Common myeloid progenitor, CD34-positive (primary cell): Measurements from ENCODE around the gene ELK4.
A peak's percentile ranks its signal among the peaks of the same experiment; 100 is the strongest.

Source experiments
- CTCF ChIA-PET: fragments of 350-600 bp; sonication (Branson Sonifier 250); formaldehyde crosslinking; loops from one replicate; lab custom pipeline; 2021; ENCODE audit warnings: antibody characterized with exemption; lab: Charles Lee
- POLR2A ChIA-PET: fragments of 350-600 bp; sonication (Branson Sonifier 250); formaldehyde crosslinking; loops from one replicate; lab custom pipeline; 2021; ENCODE audit warnings: antibody characterized with exemption; lab: Charles Lee
- DNase-seq, 3 donors: peaks; one replicate each; pipeline versions ENCODE4 v3.0.0 to v3.0.0-alpha.2; 2013
- H3K27ac ChIP-seq, 2 experiments: 1 replicate in 1 of 2; 2 replicates in 1 of 2; pipeline ENCODE4 v1.7.0; 2013; ENCODE audit warnings: inconsistent platforms in 2 of 2, low read length in 2 of 2, mild to moderate bottlenecking in 2 of 2, low read depth in 1 of 2, moderate library complexity in 1 of 2; ENCODE audit not compliant: severe bottlenecking in 2 of 2, insufficient read depth in 1 of 2, poor library complexity in 1 of 2
- H3K27me3 ChIP-seq, 5 experiments: replicated peaks in 2 of 5; 1 replicate in 3 of 5; 2 replicates in 2 of 5; pipeline versions ENCODE4 v1.6.1 to v1.7.0; 2013; ENCODE audit warnings: low read length in 4 of 5, mild to moderate bottlenecking in 2 of 5, moderate library complexity in 2 of 5, inconsistent platforms in 1 of 5; ENCODE audit not compliant: insufficient read depth in 5 of 5, control insufficient read depth in 4 of 5
- H3K36me3 ChIP-seq, 4 experiments: 1 replicate in 2 of 4; 2 replicates in 2 of 4; pipeline versions ENCODE4 v1.6.1 to v1.7.0; 2013; ENCODE audit warnings: low read length in 3 of 4, control low read depth in 1 of 4, mild to moderate bottlenecking in 1 of 4; ENCODE audit not compliant: control insufficient read depth in 4 of 4, insufficient read depth in 4 of 4
- H3K4me1 ChIP-seq, 4 experiments: 1 replicate in 3 of 4; 2 replicates in 1 of 4; pipeline versions ENCODE4 v1.6.1 to v1.7.1; 2013; ENCODE audit warnings: low read length in 3 of 4, mild to moderate bottlenecking in 3 of 4, control low read depth in 1 of 4, inconsistent platforms in 1 of 4, moderate library complexity in 1 of 4; ENCODE audit not compliant: control insufficient read depth in 4 of 4, insufficient read depth in 4 of 4; ENCODE audit errors: control extremely low read depth in 1 of 4
- H3K4me3 ChIP-seq, 7 experiments: 1 replicate in 4 of 7; 2 replicates in 3 of 7; pipeline versions ENCODE4 v1.5.1 to v1.7.0; 2013; ENCODE audit warnings: mild to moderate bottlenecking in 7 of 7, low read length in 6 of 7, moderate library complexity in 6 of 7, inconsistent platforms in 2 of 7, low read depth in 2 of 7, control low read depth in 1 of 7; ENCODE audit not compliant: insufficient read depth in 4 of 7, control insufficient read depth in 1 of 7; ENCODE audit errors: extremely low read depth in 1 of 7
- H3K9me3 ChIP-seq, 5 experiments: 1 replicate in 4 of 5; 2 replicates in 1 of 5; pipeline versions ENCODE4 v1.6.1 to v1.7.1; 2013; ENCODE audit warnings: low read length in 4 of 5, mild to moderate bottlenecking in 2 of 5, inconsistent platforms in 1 of 5, low read depth in 1 of 5, moderate library complexity in 1 of 5; ENCODE audit not compliant: control insufficient read depth in 4 of 5, insufficient read depth in 2 of 5; ENCODE audit errors: control extremely low read depth in 1 of 5
- WGBS: methylation state at CpG from one replicate; pipeline ENCODE4 v1.1.5; 2013; ENCODE audit not compliant: insufficient coverage; 5-methylcytosine and 5-hydroxymethylcytosine counted together

The ELK4 gene

DNA sequence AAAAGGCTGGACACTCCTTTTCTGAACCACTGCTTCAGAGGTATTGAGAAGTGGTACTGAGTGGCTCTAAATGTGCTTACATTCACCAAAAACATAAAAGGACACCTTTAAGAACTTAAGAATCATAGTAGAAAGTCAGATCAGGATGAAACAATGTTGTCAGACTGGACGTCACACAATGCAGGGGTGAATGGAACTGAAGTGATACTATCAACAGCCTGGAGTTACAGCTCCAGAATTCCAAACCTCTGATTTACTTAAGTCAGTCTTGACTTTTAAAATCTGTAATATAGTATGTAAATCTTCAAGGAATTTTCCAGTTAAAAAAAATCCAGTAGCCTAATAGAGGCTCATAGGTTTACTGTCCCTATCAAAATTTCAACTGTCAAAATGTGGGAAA is 19.3 kb downstream of the ELK4 start:
- POLR2A ChIA-PET, result no interaction called here
- Histone ChIP-seq H3K27me3 (no peaks in the 10 kb centered on the region), H3K9me3 (no peaks in the 10 kb centered on the region), H3K27ac (no peak overlapping the region), H3K36me3 (peaks cover 10 to 64% (median 44%) of the 10 kb centered on the region in 4 experiments), H3K4me3 (no peak overlapping the region), H3K4me1 (peaks cover 0 to 12% (median under 1%) of the 10 kb centered on the region in 4 experiments)
- WGBS, result 100% methylated on average over 1 of the region's 1 CpG
- DNase-seq, result no peak
- CTCF ChIA-PET, result interaction anchor here (0.9 to 2.5 kb wide), 6 partner anchors 12 to 98 kb away, joined by 3 to 8 read pairs (median 5); partner anchors contain the start of gene ELK4

DNA sequence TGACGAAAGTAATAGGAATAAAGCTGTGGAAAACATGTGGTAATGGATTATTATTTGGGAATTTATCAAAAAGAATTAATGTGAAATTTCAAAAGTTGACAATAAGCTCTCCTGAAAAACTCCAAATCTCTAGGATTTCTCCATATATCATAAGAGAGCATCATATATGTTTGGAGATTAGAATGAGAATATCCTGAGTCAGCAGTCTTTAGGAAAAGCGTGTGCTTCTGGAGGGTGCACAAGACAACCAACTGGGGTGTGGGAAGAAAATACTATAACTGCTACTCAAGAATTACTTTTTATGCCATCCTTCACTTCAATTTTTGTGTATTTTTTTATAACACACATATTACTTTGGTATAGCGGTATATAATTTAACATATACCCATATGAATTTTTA is 19.7 kb downstream of the ELK4 start:
- Histone ChIP-seq H3K9me3 (no peaks in the 10 kb centered on the region), H3K4me3 (no peak overlapping the region), H3K36me3 (peaks cover 10 to 60% (median 44%) of the 10 kb centered on the region in 4 experiments), H3K4me1 (peaks cover 0 to 12% (median under 1%) of the 10 kb centered on the region in 4 experiments), H3K27ac (no peak overlapping the region), H3K27me3 (no peaks in the 10 kb centered on the region)
- POLR2A ChIA-PET, result no interaction called here
- DNase-seq, result no peak
- no CpG with 5 or more reads among the region's 3 CpGs for WGBS
- CTCF ChIA-PET, result interaction anchor here (0.9 to 1.5 kb wide), 3 partner anchors 20 to 98 kb away, joined by 3 to 5 read pairs (median 3); partner anchors contain the start of gene ELK4

DNA sequence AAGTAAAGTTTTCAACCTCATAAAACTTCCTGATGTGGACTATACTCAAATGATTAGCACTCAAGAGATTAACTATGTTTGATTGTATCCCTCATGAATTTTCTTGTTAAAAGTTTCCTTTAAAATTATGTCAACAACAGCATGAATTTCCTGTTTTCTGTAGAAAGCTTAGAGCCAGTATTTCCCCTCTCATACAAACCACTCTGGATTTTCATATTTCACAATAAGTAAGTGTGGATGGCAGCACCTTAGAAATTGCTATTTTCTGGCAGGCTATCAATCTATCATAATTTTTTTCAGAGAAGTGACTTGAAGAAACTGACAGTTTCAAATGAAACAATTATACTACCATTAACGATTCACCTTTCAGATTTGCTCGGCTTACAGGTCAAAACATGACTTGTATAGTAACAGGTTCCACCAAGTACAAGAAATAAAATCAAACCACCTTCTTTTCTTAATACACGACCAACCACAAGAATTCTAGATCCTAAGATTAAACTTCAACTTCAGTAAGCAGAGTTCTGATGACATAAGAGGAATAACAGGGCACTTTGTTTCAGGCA is 20.8 kb downstream of the ELK4 start:
- 0% methylated on average over 1 of the region's 3 CpGs for WGBS
- Histone ChIP-seq H3K9me3 (no peaks in the 10 kb centered on the region), H3K27ac (peak overlapping the region; percentile 27 to 59), H3K4me1 (peaks cover 0 to 12% (median 1%) of the 10 kb centered on the region in 4 experiments), H3K36me3 (peaks cover 13 to 49% (median 38%) of the 10 kb centered on the region in 4 experiments), H3K27me3 (no peaks in the 10 kb centered on the region), H3K4me3 (no peak overlapping the region)
- ChIA-PET POLR2A (no interaction called here), CTCF (interaction anchor here (1.5 kb wide), 1 partner anchor 19 kb away, joined by 5 read pairs; no protein-coding TSS in a partner anchor)
- no peak for DNase-seq

DNA sequence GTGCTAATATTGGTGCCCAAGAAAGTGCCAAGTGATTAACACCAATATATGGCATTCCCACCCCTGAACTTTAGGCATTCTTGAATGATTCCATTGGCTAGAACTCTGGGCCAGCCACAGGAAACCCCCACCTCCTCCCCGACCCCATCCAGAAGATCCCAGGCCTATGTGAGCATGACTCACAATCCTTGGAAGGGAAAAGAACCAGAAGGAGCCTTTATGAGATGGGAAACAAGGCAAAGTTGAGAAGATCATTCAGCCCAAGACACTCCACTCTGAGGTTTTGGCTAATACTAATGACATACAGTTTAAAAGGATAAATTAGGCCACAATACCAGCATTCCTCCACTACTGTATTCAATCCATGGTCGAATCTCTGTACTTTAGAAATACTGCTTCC is 21.8 kb downstream of the ELK4 start:
- Histone ChIP-seq H3K9me3 (no peaks in the 10 kb centered on the region), H3K4me1 (peaks cover 4 to 16% (median 8%) of the 10 kb centered on the region in 4 experiments), H3K36me3 (peaks cover 13 to 42% (median 32%) of the 10 kb centered on the region in 4 experiments), H3K27me3 (no peaks in the 10 kb centered on the region), H3K4me3 (no peak overlapping the region), H3K27ac (no peak overlapping the region)
- CTCF ChIA-PET, result interaction anchor here (1.7 kb wide), 1 partner anchor 32 kb away, joined by 5 read pairs; no protein-coding TSS in a partner anchor
- no CpG with 5 or more reads among the region's 2 CpGs for WGBS
- DNase-seq, result no peak
- POLR2A ChIA-PET, result no interaction called here

DNA sequence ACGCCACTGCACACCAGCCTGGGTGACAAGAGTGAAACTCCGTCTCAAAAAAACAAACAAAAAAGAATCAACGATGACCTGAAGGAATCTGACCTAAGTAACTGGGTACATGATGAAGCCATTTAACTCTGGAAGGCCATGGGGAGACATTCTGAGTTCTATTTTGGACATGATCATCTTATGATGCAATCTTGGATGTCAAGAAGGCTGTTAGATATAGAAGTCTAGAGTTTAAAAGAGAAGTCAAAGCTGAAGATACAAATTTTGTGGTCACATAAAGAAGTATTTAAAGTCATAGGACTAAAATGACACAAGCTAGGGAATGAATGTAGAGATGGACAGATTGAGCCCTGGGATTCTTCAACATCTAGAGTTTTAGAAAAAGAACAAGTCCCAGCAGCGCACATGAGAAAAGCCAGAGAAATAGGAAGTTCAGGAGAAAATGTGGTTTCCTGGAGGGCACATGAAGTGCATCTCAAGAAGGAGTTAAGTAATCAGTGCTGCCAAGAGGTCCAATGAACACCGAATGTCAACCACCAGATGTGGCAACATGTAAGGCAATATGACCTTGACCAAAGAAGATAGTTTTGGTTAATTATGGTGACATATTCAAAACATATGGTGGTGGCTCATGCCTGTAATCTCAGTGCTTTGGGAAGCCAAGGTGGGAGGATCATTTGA is 26.8 kb downstream of the ELK4 start:
- H3K4me3 ChIP-seq, result no peak overlapping the region
- H3K36me3 ChIP-seq, result peaks cover 9 to 26% (median 18%) of the 10 kb centered on the region in 4 experiments
- no peak overlapping the region for H3K27ac ChIP-seq
- no peaks in the 10 kb centered on the region for H3K27me3 ChIP-seq
- peaks cover 5 to 10% (median 5%) of the 10 kb centered on the region in 4 experiments for H3K4me1 ChIP-seq
- peak in 2 of 3 donors; percentile 39 to 43 for DNase-seq
- 64% methylated on average over 5 of the region's 5 CpGs for WGBS
- no peaks in the 10 kb centered on the region for H3K9me3 ChIP-seq
- ChIA-PET POLR2A (no interaction called here), CTCF (interaction anchor here (1.5 kb wide), 1 partner anchor 18 kb away, joined by 3 read pairs; no protein-coding TSS in a partner anchor)

DNA sequence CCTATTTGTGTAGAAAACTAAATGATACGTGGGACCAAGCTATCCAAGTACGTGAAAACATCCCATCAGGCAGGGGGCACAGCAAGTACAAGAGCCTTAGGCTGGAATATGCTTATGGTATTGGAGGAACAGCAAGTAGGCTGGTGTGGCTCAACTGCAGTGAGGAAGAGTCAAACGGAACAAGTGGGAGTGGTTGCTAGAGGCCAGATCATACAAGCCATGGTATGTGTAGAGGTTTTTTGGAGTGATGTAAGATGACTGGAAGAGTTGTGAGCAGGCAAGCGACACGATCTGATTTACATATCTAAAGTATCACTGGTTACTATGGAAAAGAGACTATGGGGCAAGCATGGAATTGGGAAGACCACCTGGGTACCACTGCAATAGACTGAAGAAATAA is 27.8 kb downstream of the ELK4 start:
- Histone ChIP-seq H3K27ac (no peak overlapping the region), H3K36me3 (peaks cover 7 to 30% (median 19%) of the 10 kb centered on the region in 4 experiments), H3K27me3 (no peaks in the 10 kb centered on the region), H3K9me3 (no peaks in the 10 kb centered on the region), H3K4me3 (no peak overlapping the region), H3K4me1 (peaks cover 5 to 10% (median 5%) of the 10 kb centered on the region in 4 experiments)
- 100% methylated on average over 3 of the region's 5 CpGs for WGBS
- DNase-seq, result no peak
- CTCF ChIA-PET, result no interaction called here
- POLR2A ChIA-PET, result no interaction called here
